ENCODE data around the gene PLPP1. TPM values are rescaled to one million over a fixed set of nuclear protein-coding genes. Genes with fewer than 3 reads are reported as not detected.
A peak's percentile ranks its signal among the peaks of the same experiment; 100 is the strongest.

Gene PLPP1
- total RNA-seq, result 1 to 10 TPM; 6.7 to 7.2 TPM

DNA sequence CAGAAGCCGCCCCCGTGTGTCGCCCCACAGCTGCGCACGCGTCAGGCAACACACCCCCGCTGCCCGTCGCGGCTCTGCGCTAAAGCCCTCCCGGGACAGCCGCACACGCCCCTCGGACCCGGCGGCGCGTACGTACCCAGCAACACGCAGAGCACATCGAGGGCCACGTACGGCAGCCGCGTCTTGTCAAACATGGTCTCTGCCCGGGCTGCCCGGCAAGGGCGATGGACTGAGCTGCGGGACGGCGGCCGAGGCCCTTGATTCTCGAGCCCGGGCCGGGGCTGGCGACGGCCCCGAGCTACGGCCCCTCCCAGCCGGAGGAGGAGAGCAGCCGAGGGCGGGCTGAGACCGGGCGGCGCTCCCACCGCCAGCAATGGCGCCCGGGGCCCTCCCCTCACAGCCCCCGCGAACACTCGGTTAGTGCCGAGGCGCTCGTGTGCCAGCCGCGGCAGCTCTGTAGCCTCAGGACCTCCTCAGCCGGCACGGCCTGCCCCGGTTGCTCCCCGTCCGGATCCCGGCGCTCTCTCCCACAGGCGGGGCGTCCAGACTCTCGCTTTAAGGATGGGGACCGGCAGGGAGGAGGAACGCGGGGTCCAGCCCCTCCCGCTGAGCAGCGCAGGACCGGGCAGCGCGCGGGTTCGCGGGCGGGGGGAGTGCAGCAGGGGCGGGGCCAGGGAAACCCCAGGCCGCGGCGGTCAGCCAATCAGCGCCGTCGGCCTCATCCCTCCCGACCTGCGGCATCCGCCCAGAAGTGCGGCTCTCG lies at the start of gene PLPP1:
TSS of gene PLPP1 (minus strand) at position 529 of the 763 bp plus-strand sequence. CDS start at position 194, 335 bp downstream.
- peak; percentile 89 for DNase-seq
- intact Hi-C loops (cut with micrococcal nuclease), result loop anchor here (1.0 to 10.0 kb wide), 5 partner anchors 73 to 460 kb away; partner anchors contain the start of genes CDC20B and IL6ST
- ChIA-PET POLR2A (interaction anchor here (1.3 kb wide), 1 partner anchor 78 kb away, joined by 3 read pairs; no protein-coding TSS in a partner anchor), CTCF (interaction anchor here (0.5 kb wide), 1 partner anchor 546 kb away, joined by 3 read pairs; no protein-coding TSS in a partner anchor)
- no peaks in the 10 kb centered on the region for H3K9me3 Mint-ChIP-seq
- no peaks in the 10 kb centered on the region for H3K36me3 Mint-ChIP-seq
- peak within 1 kb of the TSS; percentile 85 for H3K4me3 Mint-ChIP-seq
- H3K27ac Mint-ChIP-seq, result peak within 1 kb of the TSS; percentile 77
- H3K4me1 Mint-ChIP-seq (ENCODE audit: low read depth), result peaks cover 24% of the 10 kb centered on the region
- H3K27me3 Mint-ChIP-seq, result no peaks in the 10 kb centered on the region

DNA sequence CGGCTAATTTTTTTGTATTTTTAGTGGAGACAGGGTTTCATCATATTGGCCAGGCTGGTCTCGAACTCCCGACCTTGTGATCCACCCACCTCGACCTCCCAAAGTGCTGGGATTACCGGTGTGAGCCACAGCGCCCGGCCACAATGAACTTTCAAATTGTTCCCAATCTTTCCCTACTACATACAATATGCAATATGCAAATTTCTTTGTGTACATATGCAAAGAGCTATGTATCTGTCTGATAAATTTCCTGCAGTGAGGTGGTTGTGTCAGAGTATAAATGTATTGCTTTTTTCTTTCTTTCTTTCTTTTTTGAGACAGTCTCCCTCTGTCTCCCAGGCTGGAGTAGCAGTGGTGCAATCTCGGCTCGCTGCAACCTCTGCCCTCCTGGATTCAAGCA lies 48.8 kb upstream of the PLPP1 start:
- no peak overlapping the region for H3K27ac Mint-ChIP-seq
- POLR2A ChIA-PET, result no interaction called here

DNA sequence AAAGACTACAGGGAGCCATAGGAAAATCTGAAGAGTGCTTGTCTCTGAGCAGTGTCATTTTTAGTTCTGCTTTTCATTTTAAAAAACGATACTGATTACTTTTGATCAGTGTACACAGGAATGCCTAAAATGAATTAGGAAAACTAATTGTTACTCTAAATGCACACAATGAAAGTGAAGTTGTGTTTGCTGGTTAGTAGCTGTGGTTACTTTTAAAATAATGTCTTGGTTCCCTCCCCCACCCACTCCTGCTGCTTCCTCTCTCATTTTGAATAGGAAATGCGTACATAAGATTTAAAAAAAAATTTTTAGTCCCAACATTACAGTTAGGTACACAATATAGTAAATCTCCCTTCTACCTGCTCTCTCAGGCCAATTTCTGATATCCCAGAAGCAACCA lies 47.5 kb upstream of the PLPP1 start:
- POLR2A ChIA-PET, result no interaction called here
- H3K27me3 Mint-ChIP-seq, result peaks cover 2% of the 10 kb centered on the region
- no peak overlapping the region for H3K4me3 Mint-ChIP-seq
- no peaks in the 10 kb centered on the region for H3K36me3 Mint-ChIP-seq
- H3K27ac Mint-ChIP-seq, result no peak overlapping the region
- peaks cover 10% of the 10 kb centered on the region for H3K4me1 Mint-ChIP-seq (ENCODE audit: low read depth)
- intact Hi-C loops (cut with micrococcal nuclease), result no loop called here
- H3K9me3 Mint-ChIP-seq, result no peaks in the 10 kb centered on the region
- peak; percentile 22 for DNase-seq
- CTCF ChIA-PET, result interaction anchor here (0.6 kb wide), 1 partner anchor 20 kb away, joined by 3 read pairs; no protein-coding TSS in a partner anchor

More for the DNA sequence above, 48.8 kb upstream of the PLPP1 start:
- Mint-ChIP-seq H3K27me3 (peaks cover 2% of the 10 kb centered on the region), H3K4me3 (no peak overlapping the region), H3K9me3 (no peaks in the 10 kb centered on the region), H3K36me3 (no peaks in the 10 kb centered on the region), H3K4me1 (ENCODE audit: low read depth) (peaks cover 10% of the 10 kb centered on the region)
- intact Hi-C loops (cut with micrococcal nuclease), result no loop called here
- DNase-seq, result no peak
- CTCF ChIA-PET, result no interaction called here

DNA sequence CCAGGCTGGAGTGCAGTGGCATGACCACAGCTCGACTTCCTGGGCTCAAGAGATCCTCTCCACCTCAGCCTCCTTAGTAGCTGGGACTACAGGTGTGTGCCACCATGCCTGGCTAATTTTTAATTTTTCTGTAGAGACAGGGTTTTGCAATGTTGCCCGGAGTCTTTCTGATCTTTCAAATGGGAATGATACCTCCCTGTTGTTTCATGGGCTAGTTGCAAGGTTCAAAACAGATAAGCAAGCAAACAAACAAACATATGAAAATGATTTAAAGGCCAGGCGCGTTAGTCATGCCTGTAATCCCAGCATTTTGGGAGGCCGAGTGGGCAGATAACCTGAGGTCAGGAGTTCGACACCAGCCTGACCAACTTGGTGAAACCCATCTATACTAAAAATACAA lies 45.3 kb upstream of the PLPP1 start:
- CTCF ChIA-PET, result interaction anchor here (1.3 kb wide), 1 partner anchor 20 kb away, joined by 4 read pairs; no protein-coding TSS in a partner anchor
- POLR2A ChIA-PET, result interaction anchor here (0.6 kb wide), 1 partner anchor 105 kb away, joined by 3 read pairs; no protein-coding TSS in a partner anchor
- no peaks in the 10 kb centered on the region for H3K9me3 Mint-ChIP-seq
- no peak overlapping the region for H3K27ac Mint-ChIP-seq
- no peak overlapping the region for H3K4me3 Mint-ChIP-seq
- H3K36me3 Mint-ChIP-seq, result no peaks in the 10 kb centered on the region
- DNase-seq, result no peak
- intact Hi-C loops (cut with micrococcal nuclease), result no loop called here
- peaks cover 2% of the 10 kb centered on the region for H3K27me3 Mint-ChIP-seq
- H3K4me1 Mint-ChIP-seq (ENCODE audit: low read depth), result peaks cover 10% of the 10 kb centered on the region

DNA sequence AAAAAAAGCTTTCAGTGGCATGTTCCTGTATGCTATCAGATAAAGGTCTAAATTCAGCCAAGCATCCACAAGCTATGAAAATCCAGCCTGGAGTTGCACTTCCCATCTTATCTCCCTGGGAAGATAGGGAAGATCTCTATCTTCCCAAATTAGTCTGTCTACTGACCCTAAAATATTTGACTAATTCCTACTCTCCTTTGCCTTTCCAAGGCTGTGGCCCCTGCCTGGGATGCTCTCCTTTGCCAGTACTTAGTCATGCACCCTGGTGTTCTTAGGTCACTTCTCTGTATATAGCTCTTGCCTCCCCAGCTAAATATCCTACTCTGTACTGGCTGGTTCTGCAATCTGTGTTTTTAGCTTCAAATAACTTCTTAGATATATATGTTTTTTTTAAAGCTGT lies 44.0 kb upstream of the PLPP1 start:
- ChIA-PET CTCF (no interaction called here), POLR2A (interaction anchor here (0.6 kb wide), 1 partner anchor 9 kb away, joined by 4 read pairs; no protein-coding TSS in a partner anchor)
- H3K27me3 Mint-ChIP-seq, result peaks cover 2% of the 10 kb centered on the region
- no peak for DNase-seq
- no peaks in the 10 kb centered on the region for H3K9me3 Mint-ChIP-seq
- intact Hi-C loops (cut with micrococcal nuclease), result no loop called here
- H3K27ac Mint-ChIP-seq, result no peak overlapping the region
- H3K4me1 Mint-ChIP-seq (ENCODE audit: low read depth), result peaks cover 10% of the 10 kb centered on the region
- H3K36me3 Mint-ChIP-seq, result no peaks in the 10 kb centered on the region
- H3K4me3 Mint-ChIP-seq, result no peak overlapping the region

DNA sequence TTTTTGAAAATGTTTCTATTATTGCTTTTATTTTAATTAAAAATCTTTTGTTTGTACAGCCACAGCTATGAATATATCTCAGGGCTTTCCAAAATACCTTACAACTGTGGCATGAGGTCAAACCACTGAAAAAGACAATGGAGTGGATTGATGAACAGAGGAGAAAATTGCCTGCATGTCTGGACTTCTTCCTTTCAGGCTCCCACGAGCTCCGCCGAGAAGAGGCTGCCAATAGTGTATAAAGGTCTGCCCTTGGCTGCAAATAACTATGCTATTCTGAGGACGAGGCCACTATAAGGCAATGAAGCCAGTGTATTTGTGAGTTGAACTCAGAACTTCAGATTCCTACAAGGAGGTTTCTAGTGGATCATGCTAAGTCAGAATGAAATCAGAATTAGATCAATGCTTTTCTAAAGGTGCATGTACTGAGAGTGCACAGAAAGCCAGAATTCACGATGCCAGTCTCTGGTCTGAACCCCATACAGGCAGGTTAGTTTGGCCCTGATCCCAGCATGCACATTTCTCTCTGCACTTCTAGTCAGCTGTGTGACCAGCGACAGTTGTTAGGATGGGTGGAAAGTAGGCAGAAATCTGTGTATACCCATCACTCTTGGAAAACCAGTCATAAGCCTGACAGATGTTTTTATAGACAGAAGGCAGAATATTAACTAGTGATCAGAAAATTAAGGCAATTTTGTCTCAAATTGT lies 42.7 kb upstream of the PLPP1 start:
- no peak overlapping the region for H3K4me3 Mint-ChIP-seq
- H3K27ac Mint-ChIP-seq, result no peak overlapping the region
- CTCF ChIA-PET, result no interaction called here
- no peaks in the 10 kb centered on the region for H3K36me3 Mint-ChIP-seq
- POLR2A ChIA-PET, result no interaction called here
- no peak for DNase-seq
- intact Hi-C loops (cut with micrococcal nuclease), result no loop called here
- H3K27me3 Mint-ChIP-seq, result peaks cover 2% of the 10 kb centered on the region
- H3K4me1 Mint-ChIP-seq (ENCODE audit: low read depth), result peaks cover 7% of the 10 kb centered on the region
- no peaks in the 10 kb centered on the region for H3K9me3 Mint-ChIP-seq

DNA sequence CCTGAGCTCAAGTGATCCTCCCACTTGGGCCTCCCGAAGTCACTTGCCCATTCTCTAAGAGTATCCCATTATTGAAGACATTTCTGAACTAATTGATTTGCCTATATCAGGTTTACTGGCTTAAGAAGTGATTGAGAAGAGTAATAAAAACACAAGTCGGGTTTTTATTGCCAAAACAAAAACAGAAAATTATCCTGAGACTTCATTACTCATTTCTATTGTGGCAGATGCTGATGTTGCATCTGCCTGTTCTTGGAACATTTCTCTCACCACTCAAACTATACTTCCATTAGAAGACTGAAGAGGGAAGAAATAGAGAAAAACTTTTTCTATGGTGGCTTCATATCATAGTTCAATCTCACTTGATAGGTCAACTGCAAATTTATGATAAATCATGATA lies 41.9 kb upstream of the PLPP1 start:
- DNase-seq, result no peak
- Mint-ChIP-seq H3K27me3 (peaks cover 2% of the 10 kb centered on the region), H3K9me3 (no peaks in the 10 kb centered on the region), H3K4me1 (ENCODE audit: low read depth) (peaks cover 2% of the 10 kb centered on the region), H3K4me3 (no peak overlapping the region), H3K27ac (no peak overlapping the region), H3K36me3 (no peaks in the 10 kb centered on the region)
- CTCF ChIA-PET, result no interaction called here
- intact Hi-C loops (cut with micrococcal nuclease), result no loop called here
- POLR2A ChIA-PET, result no interaction called here

DNA sequence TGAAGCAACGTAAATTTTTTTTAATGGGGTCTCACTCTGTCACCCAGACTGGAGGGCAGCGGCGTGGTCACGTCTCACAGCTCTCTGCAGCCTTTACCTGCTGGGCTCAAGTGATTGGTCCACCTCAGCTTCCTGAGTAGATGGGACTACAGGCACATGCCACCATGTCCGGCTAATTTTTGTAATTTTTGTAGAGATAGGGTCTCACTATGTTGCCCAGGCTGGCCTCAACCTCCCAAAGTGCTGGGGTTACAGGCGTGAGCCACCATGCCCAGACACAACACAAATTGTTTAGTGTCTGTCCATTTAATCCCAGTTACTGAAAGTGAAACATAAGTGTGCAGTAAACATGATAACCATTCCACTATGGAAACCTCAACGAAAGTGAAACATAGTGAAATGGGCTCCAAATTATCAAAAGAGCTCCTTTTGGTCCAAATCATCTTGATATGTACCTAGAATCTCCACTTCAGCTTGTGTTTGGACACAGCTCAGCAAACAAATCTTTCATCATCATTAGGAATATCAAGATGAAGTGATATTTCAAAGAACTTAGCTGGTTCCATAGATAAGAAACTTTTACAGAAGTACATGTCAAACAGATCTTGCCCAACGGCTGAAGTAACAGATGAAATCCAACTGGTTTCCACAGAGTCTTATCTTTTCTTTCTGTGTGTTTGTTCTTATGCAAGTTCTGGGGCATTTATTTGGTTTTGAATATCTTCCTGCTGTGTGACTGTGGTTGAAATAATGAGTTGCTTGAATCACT lies 41.2 kb upstream of the PLPP1 start:
- intact Hi-C loops (cut with micrococcal nuclease), result no loop called here
- ChIA-PET POLR2A (no interaction called here), CTCF (no interaction called here)
- no peak for DNase-seq
- H3K27ac Mint-ChIP-seq, result no peak overlapping the region
- H3K9me3 Mint-ChIP-seq, result no peaks in the 10 kb centered on the region
- H3K4me1 Mint-ChIP-seq (ENCODE audit: low read depth), result no peaks in the 10 kb centered on the region
- H3K36me3 Mint-ChIP-seq, result no peaks in the 10 kb centered on the region
- peaks cover 2% of the 10 kb centered on the region for H3K27me3 Mint-ChIP-seq
- no peak overlapping the region for H3K4me3 Mint-ChIP-seq

DNA sequence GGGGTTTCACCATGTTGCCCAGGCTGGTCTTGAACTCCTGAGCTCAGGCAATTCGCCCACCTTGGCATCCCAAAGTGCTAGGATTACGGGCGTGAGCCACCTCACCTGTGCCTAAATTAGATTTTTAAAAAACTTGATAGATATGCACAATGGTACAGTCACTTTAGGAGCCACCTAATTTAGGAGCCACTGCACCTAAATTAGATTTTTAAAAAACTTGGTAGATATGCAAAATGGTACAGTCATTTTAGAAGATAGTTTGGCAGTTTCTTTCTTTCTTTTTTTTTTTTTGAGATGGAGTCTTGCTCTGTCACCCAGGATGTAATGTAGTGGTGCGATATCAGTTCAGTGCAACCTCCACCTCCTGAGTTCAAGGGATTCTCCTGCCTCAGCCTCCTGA lies 37.8 kb upstream of the PLPP1 start:
- Mint-ChIP-seq H3K4me3 (no peak overlapping the region), H3K36me3 (no peaks in the 10 kb centered on the region), H3K9me3 (no peaks in the 10 kb centered on the region), H3K27me3 (peaks cover 1% of the 10 kb centered on the region), H3K4me1 (ENCODE audit: low read depth) (no peaks in the 10 kb centered on the region), H3K27ac (no peak overlapping the region)
- ChIA-PET POLR2A (no interaction called here), CTCF (no interaction called here)
- intact Hi-C loops (cut with micrococcal nuclease), result no loop called here
- no peak for DNase-seq

DNA sequence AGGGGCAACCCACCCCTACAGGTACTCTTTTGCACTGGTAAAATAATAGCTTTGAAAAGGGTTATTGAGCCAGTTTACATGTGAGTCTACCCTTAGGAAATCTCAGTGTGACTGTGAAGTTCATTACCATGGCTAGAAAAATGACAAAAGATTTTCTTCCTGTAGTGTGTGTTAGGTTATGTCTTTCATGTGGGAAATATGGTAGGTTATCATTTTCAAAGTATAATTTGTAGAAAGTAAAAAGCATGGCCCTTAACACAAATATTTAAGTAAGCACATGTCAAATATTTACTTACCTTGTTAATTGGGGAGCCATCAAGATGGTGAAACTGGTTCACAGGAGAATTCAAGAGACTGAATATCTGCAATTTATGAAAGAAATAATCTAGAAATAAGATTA lies 37.3 kb upstream of the PLPP1 start:
- intact Hi-C loops (cut with micrococcal nuclease), result no loop called here
- Mint-ChIP-seq H3K27ac (no peak overlapping the region), H3K36me3 (no peaks in the 10 kb centered on the region), H3K27me3 (peaks cover 1% of the 10 kb centered on the region), H3K9me3 (no peaks in the 10 kb centered on the region), H3K4me1 (ENCODE audit: low read depth) (no peaks in the 10 kb centered on the region), H3K4me3 (no peak overlapping the region)
- ChIA-PET POLR2A (no interaction called here), CTCF (no interaction called here)
- DNase-seq, result no peak

DNA sequence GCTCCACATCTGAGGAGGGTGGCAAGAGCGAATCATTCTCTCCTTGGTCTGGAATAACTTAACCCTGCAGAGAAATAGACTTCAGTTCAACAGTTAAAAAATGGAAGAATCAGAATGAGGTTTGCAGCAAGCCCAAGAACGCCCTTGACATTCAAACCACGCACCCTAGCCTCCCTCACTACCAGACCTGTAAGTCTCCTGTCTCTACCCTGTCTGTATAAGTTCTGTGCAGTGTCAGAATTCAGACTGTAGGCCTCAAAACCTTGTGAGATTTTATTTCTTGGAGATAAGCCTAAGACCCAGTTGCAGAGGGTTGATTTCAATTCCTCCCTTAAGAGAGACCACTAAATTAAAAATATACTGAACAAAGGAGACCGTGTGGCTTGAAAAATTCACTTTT lies 35.8 kb upstream of the PLPP1 start:
- intact Hi-C loops (cut with micrococcal nuclease), result no loop called here
- Mint-ChIP-seq H3K4me1 (ENCODE audit: low read depth) (no peaks in the 10 kb centered on the region), H3K4me3 (no peak overlapping the region), H3K9me3 (no peaks in the 10 kb centered on the region), H3K27me3 (peaks cover 1% of the 10 kb centered on the region), H3K27ac (no peak overlapping the region), H3K36me3 (no peaks in the 10 kb centered on the region)
- POLR2A ChIA-PET, result no interaction called here
- no peak for DNase-seq
- CTCF ChIA-PET, result no interaction called here

DNA sequence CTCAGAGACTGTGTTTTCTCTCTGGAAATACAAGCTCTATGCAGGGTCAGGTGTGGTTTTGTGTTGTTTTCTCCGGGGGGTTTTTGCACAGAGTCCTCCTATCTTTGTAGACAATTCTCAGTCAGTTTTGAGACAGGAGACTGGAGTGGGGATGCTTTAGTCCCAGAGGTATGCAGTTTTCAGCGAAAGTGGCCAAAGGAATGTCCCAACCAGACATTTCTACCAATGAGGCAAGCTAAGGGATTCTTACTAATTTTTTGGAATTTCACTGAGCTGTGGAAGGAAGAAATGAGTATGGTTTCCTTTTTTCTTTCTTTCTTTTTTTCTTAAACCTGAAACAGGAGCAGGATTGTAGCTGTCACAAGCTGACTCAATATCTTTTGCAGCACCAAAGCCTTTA lies 35.3 kb upstream of the PLPP1 start:
- ChIA-PET POLR2A (no interaction called here), CTCF (no interaction called here)
- Mint-ChIP-seq H3K27ac (no peak overlapping the region), H3K4me1 (ENCODE audit: low read depth) (no peaks in the 10 kb centered on the region), H3K4me3 (no peak overlapping the region), H3K36me3 (no peaks in the 10 kb centered on the region), H3K27me3 (peaks cover 1% of the 10 kb centered on the region), H3K9me3 (no peaks in the 10 kb centered on the region)
- no peak for DNase-seq
- intact Hi-C loops (cut with micrococcal nuclease), result no loop called here

All from activated CD4-positive, alpha-beta memory T cell treated with anti-CD3 and anti-CD28 coated beads for 36 hours (primary cell).